Tibial nerve (tissue), 4 donors: ENCODE data around the gene SCN9A.

Experiments
- CTCF ChIP-seq, 5 experiments: fragments of 200-600 bp in 3 of 5; fragments of 450-650 bp in 2 of 5; sonication (generic) in 3 of 5; IDR thresholded peaks; one replicate each; pipeline ENCODE4 v1.5.1; 2016 to 2019; ENCODE audit warnings: antibody characterized with exemption in 5 of 5, mild to moderate bottlenecking in 3 of 5, moderate library complexity in 2 of 5
- EP300 ChIP-seq, 2 donors: sonication (generic); formaldehyde crosslinking; IDR thresholded peaks; one replicate each; pipeline ENCODE4 v1.6.1; 2017; ENCODE audit warnings: antibody characterized with exemption in 2 of 2, mild to moderate bottlenecking in 1 of 2
- POLR2A ChIP-seq, 2 donors: fragments of 450-650 bp; IDR thresholded peaks; one replicate each; pipeline ENCODE4 v1.6.1; 2017; ENCODE audit warnings: antibody characterized with exemption in 2 of 2, mild to moderate bottlenecking in 2 of 2, moderate library complexity in 2 of 2

GRCh38 chr2:166293984-166294383 is 81.8 kb downstream of the SCN9A start:
- TF ChIP-seq CTCF (IDR thresholded peaks at IDR 0.05) (no peak), POLR2A (IDR thresholded peaks at IDR 0.05) (no peak), EP300 (IDR thresholded peaks at IDR 0.05) (no peak)
